PC-3 (cell line): ENCODE data around the gene OR10C1.

Experiments used
- CTCF ChIP-seq: fragments of 300-600 bp; sonication (generic); conservative IDR thresholded peaks from 2 replicates; pipeline ENCODE4 v1.5.1; 2017; ENCODE audit warnings: antibody characterized with exemption, low read depth, mild to moderate bottlenecking, low read length
- EZH2 ChIP-seq: fragments of 300-600 bp; sonication (generic); IDR thresholded peaks from one replicate; pipeline ENCODE4 v1.6.1; 2017; ENCODE audit warnings: antibody characterized with exemption, mild to moderate bottlenecking, low read length; ENCODE audit not compliant: unreplicated experiment
- EZH2phosphoT487 ChIP-seq: fragments of 300-600 bp; sonication (generic); IDR thresholded peaks from 2 replicates; pipeline ENCODE4 v1.6.1; 2018; ENCODE audit warnings: mild to moderate bottlenecking, antibody characterized with exemption, low read length, borderline replicate concordance

GRCh38 chr6:29487131-29487530, 48.0 kb downstream of the OR10C1 start:
- TF ChIP-seq CTCF (no peak), EZH2 (no peak), EZH2phosphoT487 (no peak)
